GM18507 (cell line): ENCODE results near the gene C6orf118.

Experiments used
- DNase-seq: peaks from one replicate; pipeline ENCODE4 v3.0.0; 2011; ENCODE audit warnings: low read depth; ENCODE audit not compliant: insufficient read length; ENCODE audit errors: extremely low spot score
- FAIRE-seq: peaks from 2 replicates; lab custom pipeline; 2011; peaks lifted over from hg19 to GRCh38; lab: Jason Lieb, UNC

Gene C6orf118

GRCh38 chr6:165245701-165246100, 63.7 kb downstream of the C6orf118 start:
- no peak for DNase-seq
- FAIRE-seq = no peak

DNA sequence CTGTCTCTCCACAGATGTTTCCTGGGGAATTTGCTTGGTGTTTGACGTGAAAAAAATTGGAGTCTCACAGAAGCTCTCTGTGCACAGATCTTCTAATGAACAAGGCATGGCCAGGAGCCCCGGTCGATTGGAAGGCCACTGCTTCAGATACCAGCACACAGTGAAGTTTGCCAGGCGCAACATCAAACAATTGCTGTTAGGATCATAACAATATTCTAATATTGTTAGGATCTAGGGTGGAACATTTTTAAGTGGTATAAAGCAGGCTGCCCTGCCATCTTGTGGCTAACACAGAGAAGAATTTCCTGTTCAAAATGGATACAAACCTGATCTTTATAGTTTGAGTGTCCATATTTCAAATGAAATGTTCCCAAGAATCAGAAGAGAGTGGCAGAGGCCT, 64.1 kb downstream of the C6orf118 start:
- DNase-seq (no peak), FAIRE-seq (no peak)

DNA sequence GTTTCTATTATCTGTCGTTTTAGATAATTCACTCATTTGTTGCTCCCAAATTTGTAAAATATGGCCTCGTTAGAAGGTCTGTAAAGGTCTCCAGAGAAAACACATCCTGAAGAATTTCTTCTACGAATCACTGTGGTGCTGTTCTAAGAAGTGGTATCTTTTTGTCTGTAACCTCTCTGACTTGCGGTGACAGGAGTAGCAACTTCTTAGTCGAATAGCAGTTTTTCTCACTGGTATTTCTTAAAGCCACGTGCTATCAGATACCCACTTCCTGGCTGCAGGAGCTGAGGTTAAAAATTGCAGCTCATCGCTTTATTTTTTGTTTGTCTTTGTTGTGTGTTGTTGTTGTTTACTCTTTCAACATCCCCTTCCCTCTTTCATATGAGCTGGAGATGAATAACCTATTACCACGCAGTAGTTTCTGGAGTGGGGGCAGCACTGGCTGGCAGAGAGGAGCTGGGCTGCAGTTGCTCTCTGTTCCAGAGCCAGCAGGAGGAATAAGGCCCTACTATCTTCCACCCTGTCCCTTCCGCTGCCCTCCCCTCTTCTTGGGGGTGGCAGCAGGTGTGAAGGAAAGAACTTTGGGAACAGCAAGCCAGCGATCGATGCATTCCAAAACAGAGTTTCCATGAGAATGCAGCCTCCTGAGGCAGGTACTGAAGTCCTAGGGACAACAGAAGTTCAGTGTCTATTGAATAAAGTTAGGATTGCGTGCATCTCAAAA, 64.7 kb downstream of the C6orf118 start:
- FAIRE-seq = no peak
- no peak for DNase-seq

GRCh38 chr6:165243801-165244200, 65.6 kb downstream of the C6orf118 start:
- DNase-seq = no peak
- FAIRE-seq = no peak

DNA sequence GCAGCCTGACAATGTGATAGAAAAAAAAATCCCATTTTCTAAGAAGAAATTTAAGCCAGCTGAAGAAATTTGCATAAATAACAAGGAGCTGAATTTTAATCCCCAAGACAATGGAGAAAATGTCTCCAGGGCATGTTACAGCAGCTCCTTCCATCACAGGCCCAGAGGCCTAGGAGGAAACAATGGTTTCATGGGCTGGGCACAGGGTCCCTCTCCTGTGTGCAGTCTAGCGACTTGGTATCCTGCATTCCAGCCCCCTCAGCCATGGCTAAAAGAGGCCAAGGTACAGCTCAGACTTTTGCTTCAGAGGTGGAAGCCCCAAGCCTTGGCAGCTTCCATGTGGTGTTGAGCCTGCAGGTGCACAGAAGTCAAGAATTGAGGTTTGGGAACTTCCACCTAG, 73.1 kb downstream of the C6orf118 start:
- FAIRE-seq = no peak
- no peak for DNase-seq

- DNase-seq (no peak), FAIRE-seq (no peak)
Observed at GRCh38 chr6:165232731-165233488, 76.5 kb downstream of the C6orf118 start.

GRCh38 chr6:165231581-165232561, 77.5 kb downstream of the C6orf118 start:
- no peak for FAIRE-seq
- no peak for DNase-seq

- FAIRE-seq = no peak
Observed at GRCh38 chr6:165231177-165231576, 78.2 kb downstream of the C6orf118 start.

More at GRCh38 chr6:165231177-165231576, 78.2 kb downstream of the C6orf118 start:
- no peak for DNase-seq
